ENCODE results near the gene PLEKHH2. TPM values are rescaled to one million over a fixed set of nuclear protein-coding genes. Genes with fewer than 3 reads are reported as not detected.
A peak's percentile ranks its signal among the peaks of the same experiment; 100 is the strongest.

The PLEKHH2 gene
- total and polyA plus RNA-seq, 2 of the 13 experiments (the other 11 are each of a cell fraction or from before 2014, with no cell fraction given), result 1.1 to 3.0 TPM

GRCh38 chr2:43634604-43635306, 2.3 kb upstream of the PLEKHH2 start (continued):
- TF ChIP-seq CEBPB (IDR thresholded peaks at IDR 0.05; ENCODE audit: borderline replicate concordance, low read depth, low read length) (0 out of 2 replicates have a peak, but pooled peaks have one; percentile 40), ZNF770 (CRISPR knock-in tag; IDR thresholded peaks at IDR 0.05) (no peak), THAP9 (CRISPR knock-in tag; IDR thresholded peaks at IDR 0.05; ENCODE audit: borderline replicate concordance) (no peak), AGO1 (IDR thresholded peaks at IDR 0.05; ENCODE audit: low read depth, low read length, poor library complexity, severe bottlenecking) (no peak), TEAD3 (CRISPR knock-in tag; optimal IDR thresholded peaks at IDR 0.05; ENCODE audit: borderline replicate concordance) (peak; percentile 78), CSRNP2 (CRISPR knock-in tag; conservative IDR thresholded peaks at IDR 0.05; ENCODE audit: low read depth) (no peak), ZBTB26 (CRISPR knock-in tag; IDR thresholded peaks at IDR 0.05; ENCODE audit: borderline replicate concordance) (peak; percentile 98), ZNF34 (CRISPR knock-in tag; IDR thresholded peaks at IDR 0.05; ENCODE audit: borderline replicate concordance) (no peak), ZNF781 (CRISPR knock-in tag; IDR thresholded peaks at IDR 0.05; ENCODE audit: borderline replicate concordance, not compliant biosample characterization) (no peak), ZBTB20 (CRISPR knock-in tag; IDR thresholded peaks at IDR 0.05; ENCODE audit: borderline replicate concordance, low read depth) (no peak), TBX2 (CRISPR knock-in tag; IDR thresholded peaks at IDR 0.05; ENCODE audit: borderline replicate concordance) (peak; percentile 98), DR1 (CRISPR knock-in tag; IDR thresholded peaks at IDR 0.05) (no peak), ZNF33B (CRISPR knock-in tag; IDR thresholded peaks at IDR 0.05) (no peak), RARA (CRISPR knock-in tag; IDR thresholded peaks at IDR 0.05) (peak; percentile 92)
- TF ChIP-seq, protein P1, sequence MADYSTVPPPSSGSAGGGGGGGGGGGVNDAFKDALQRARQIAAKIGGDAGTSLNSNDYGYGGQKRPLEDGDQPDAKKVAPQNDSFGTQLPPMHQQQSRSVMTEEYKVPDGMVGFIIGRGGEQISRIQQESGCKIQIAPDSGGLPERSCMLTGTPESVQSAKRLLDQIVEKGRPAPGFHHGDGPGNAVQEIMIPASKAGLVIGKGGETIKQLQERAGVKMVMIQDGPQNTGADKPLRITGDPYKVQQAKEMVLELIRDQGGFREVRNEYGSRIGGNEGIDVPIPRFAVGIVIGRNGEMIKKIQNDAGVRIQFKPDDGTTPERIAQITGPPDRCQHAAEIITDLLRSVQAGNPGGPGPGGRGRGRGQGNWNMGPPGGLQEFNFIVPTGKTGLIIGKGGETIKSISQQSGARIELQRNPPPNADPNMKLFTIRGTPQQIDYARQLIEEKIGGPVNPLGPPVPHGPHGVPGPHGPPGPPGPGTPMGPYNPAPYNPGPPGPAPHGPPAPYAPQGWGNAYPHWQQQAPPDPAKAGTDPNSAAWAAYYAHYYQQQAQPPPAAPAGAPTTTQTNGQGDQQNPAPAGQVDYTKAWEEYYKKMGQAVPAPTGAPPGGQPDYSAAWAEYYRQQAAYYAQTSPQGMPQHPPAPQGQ (CRISPR knock-in tag; IDR thresholded peaks at IDR 0.05; ENCODE audit: borderline replicate concordance), result no peak
- TF ChIP-seq, protein P2, sequence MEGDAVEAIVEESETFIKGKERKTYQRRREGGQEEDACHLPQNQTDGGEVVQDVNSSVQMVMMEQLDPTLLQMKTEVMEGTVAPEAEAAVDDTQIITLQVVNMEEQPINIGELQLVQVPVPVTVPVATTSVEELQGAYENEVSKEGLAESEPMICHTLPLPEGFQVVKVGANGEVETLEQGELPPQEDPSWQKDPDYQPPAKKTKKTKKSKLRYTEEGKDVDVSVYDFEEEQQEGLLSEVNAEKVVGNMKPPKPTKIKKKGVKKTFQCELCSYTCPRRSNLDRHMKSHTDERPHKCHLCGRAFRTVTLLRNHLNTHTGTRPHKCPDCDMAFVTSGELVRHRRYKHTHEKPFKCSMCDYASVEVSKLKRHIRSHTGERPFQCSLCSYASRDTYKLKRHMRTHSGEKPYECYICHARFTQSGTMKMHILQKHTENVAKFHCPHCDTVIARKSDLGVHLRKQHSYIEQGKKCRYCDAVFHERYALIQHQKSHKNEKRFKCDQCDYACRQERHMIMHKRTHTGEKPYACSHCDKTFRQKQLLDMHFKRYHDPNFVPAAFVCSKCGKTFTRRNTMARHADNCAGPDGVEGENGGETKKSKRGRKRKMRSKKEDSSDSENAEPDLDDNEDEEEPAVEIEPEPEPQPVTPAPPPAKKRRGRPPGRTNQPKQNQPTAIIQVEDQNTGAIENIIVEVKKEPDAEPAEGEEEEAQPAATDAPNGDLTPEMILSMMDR (CRISPR knock-in tag; IDR thresholded peaks at IDR 0.05), result no peak
